Esophagus squamous epithelium (tissue), 5 donors: ENCODE results near the gene KBTBD13. TPM values are rescaled to one million over a fixed set of nuclear protein-coding genes. Genes with fewer than 3 reads are reported as not detected.
"Not testable (repeated sequence)": the region's sequence is repeated elsewhere in the genome, so short reads cannot be mapped to it uniquely, and the experiment has no call there.

Source experiments
- DNase-seq: peaks from one replicate; lab custom pipeline; 2025; lab: John Stamatoyannopoulos, UW
- H3K27ac ChIP-seq, 4 donors: fragments of 200-600 bp; sonication (generic); one replicate each; pipeline ENCODE4 v1.5.1; 2016 to 2019; ENCODE audit warnings: mild to moderate bottlenecking in 1 of 4
- H3K27me3 ChIP-seq, 4 donors: fragments of 200-600 bp; sonication (generic); 1 replicate in 3 of 4; 2 replicates in 1 of 4; pipeline versions ENCODE4 v1.5.1 to v1.6.0; 2017 to 2021; ENCODE audit warnings: antibody characterized with exemption in 1 of 4
- H3K36me3 ChIP-seq, 3 donors: fragments of 200-600 bp; sonication (generic); one replicate each; pipeline ENCODE4 v1.5.1; 2016 to 2019
- H3K4me1 ChIP-seq, 3 donors: fragments of 200-600 bp; sonication (generic); one replicate each; pipeline ENCODE4 v1.5.1; 2017 to 2019
- H3K4me3 ChIP-seq, 4 donors: fragments of 200-600 bp; sonication (generic); 1 replicate in 3 of 4; 2 replicates in 1 of 4; pipeline ENCODE4 v1.5.1; 2016 to 2019; ENCODE audit warnings: mild to moderate bottlenecking in 2 of 4, moderate library complexity in 1 of 4
- H3K9me3 ChIP-seq, 3 donors: fragments of 200-600 bp; sonication (generic); one replicate each; pipeline ENCODE4 v1.5.1; 2016 to 2019
- POLR2A ChIP-seq, 4 donors: fragments of 450-650 bp; IDR thresholded peaks; one replicate each; pipeline ENCODE4 v1.6.1; 2017; ENCODE audit warnings: antibody characterized with exemption in 4 of 4, mild to moderate bottlenecking in 4 of 4, moderate library complexity in 3 of 4
- WGBS, 2 donors: methylation state at CpG; one replicate each; pipeline ENCODE4 v1.1.5; 2018; 5-methylcytosine and 5-hydroxymethylcytosine counted together
- intact Hi-C: fragments of 100-400 bp; cut with DNase I; formaldehyde crosslinking; loops from one replicate; pipeline ENCODE4 v1.15.0; 2022
- total RNA-seq, 4 donors: library from RNA; depleted of rRNA; stranded (reverse); fragments of >200 nt; gene quantifications; one replicate each; pipeline ENCODE4 v1.1.0, GENCODE V29; 2016
- TF ChIP-seq, protein P1 (sequence below), 6 experiments: fragments of 450-650 bp in 4 of 6; fragments of 200-600 bp in 2 of 6; sonication (generic) in 2 of 6; IDR thresholded peaks; one replicate each; pipeline ENCODE4 v1.5.1; 2016 to 2019; ENCODE audit warnings: antibody characterized with exemption in 6 of 6, mild to moderate bottlenecking in 4 of 6, moderate library complexity in 4 of 6
- donor health status: DM: yes; HTN: yes; CAD: no.

KBTBD13 gene
- total RNA-seq, 4 donors from 2014 or later: not detected

DNA sequence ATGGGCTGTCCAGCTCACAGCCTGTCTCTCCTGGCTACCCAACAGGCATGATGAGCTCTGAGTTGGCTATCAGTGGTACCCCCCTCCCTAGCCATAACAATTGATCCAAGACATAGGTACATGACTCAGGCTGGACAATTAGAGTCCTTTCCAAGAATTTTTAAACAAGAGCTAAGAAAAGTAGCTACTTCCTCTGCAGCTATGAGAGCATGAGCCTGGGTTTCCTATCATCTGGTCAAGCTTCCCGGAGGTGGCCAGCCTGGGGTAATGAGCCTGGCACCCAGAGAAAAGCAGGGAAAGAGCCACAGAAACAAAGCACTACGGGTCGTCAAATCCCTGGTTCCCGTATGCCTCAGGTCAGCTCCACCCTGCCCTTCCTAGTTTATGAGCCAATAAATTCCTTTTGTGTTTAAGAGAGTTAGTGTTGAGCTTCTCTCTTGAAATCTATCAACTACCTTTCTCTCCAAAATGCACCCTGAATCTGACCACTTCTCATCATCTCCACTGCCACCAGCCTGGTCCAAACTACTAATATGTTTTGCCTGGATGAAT lies 33.7 kb upstream of the KBTBD13 start:
- Histone ChIP-seq H3K36me3 (no peaks in the 10 kb centered on the region), H3K4me1 (peaks cover 0 to 30% (median 15%) of the 10 kb centered on the region in 3 donors), H3K4me3 (no peak overlapping the region), H3K9me3 (no peaks in the 10 kb centered on the region), H3K27ac (peak overlapping the region in 1 of 4 donors; percentile 55), H3K27me3 (no peaks in the 10 kb centered on the region)
- intact Hi-C loops: no loop called here
- WGBS, 2 donors: 49 to 59% methylated on average over 4 of the region's 4 CpGs
- no peak for TF ChIP-seq POLR2A (IDR thresholded peaks at IDR 0.05)
- TF ChIP-seq, protein P1, sequence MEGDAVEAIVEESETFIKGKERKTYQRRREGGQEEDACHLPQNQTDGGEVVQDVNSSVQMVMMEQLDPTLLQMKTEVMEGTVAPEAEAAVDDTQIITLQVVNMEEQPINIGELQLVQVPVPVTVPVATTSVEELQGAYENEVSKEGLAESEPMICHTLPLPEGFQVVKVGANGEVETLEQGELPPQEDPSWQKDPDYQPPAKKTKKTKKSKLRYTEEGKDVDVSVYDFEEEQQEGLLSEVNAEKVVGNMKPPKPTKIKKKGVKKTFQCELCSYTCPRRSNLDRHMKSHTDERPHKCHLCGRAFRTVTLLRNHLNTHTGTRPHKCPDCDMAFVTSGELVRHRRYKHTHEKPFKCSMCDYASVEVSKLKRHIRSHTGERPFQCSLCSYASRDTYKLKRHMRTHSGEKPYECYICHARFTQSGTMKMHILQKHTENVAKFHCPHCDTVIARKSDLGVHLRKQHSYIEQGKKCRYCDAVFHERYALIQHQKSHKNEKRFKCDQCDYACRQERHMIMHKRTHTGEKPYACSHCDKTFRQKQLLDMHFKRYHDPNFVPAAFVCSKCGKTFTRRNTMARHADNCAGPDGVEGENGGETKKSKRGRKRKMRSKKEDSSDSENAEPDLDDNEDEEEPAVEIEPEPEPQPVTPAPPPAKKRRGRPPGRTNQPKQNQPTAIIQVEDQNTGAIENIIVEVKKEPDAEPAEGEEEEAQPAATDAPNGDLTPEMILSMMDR (IDR thresholded peaks at IDR 0.05): no peak
- DNase-seq: no peak

GRCh38 chr15:65044218-65044617 lies 32.3 kb upstream of the KBTBD13 start:
- not testable (repeated sequence) for DNase-seq, H3K36me3 ChIP-seq
- 30 to 43% methylated on average over 5 of the region's 5 CpGs for WGBS, 2 donors

DNA sequence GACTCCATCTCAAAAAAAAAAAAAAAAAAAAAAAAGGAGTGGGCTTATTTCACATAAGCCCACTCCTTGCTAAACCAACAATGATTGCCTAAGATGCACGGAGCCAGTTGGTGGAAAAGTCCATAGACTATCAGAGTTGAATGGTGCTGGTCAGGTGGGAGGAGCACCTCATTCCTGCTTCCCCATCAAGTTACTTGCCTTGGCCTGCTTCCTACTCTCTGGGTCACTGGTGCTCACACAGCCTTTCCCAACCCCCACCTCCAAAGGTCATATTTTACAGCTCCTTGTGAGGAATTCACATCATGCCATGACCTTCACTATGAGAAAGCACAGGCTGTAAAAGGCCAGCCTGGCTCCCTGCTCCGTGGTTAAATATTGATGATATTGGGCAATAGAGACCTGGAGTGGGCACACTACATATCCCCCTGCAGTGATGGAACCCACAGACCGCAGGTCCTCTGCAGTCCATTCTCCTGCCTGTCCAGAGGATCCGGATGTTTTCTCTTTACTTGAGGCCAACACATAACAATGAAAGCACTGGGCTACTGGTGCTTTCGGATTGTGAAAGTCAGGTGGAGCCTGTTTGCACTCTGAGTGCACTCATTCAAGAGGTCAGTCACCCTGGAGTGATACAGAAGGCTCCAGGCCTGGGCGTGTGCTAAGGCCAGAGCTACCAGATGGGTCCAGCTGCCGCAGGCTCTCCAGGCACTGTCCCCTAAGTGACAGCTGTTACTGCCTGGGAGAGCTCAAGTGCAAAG lies 31.6 kb upstream of the KBTBD13 start, which contains the start of gene SLC51B:
Gene SLC51B, plus strand, starts transcription at position 664 of the 758 bp plus-strand sequence. CDS start 4,618 bp downstream, outside the sequence.
- H3K9me3 ChIP-seq: no peaks in the 10 kb centered on the region
- peak within 1 kb of the TSS in 2 of 4 donors; percentile 28 to 46 for H3K27ac ChIP-seq
- no peak for TF ChIP-seq POLR2A (IDR thresholded peaks at IDR 0.05)
- TF ChIP-seq, protein P1 (IDR thresholded peaks at IDR 0.05): no peak
- peaks cover 4 to 40% (median 20%) of the 10 kb centered on the region in 3 donors for H3K4me1 ChIP-seq
- H3K36me3 ChIP-seq: no peaks in the 10 kb centered on the region
- no peaks in the 10 kb centered on the region for H3K27me3 ChIP-seq
- intact Hi-C loops: no loop called here
- no peak within 1 kb of the TSS for H3K4me3 ChIP-seq
- WGBS, 2 donors: 88 to 100% methylated on average over 3 to 5 of the region's 7 CpGs
- no peak for DNase-seq

More at GRCh38 chr15:65044218-65044617, 32.3 kb upstream of the KBTBD13 start:
- H3K4me3 ChIP-seq, intact Hi-C loops, H3K27me3 ChIP-seq, H3K9me3 ChIP-seq: not testable (repeated sequence)
- Histone ChIP-seq H3K27ac (peak overlapping the region in 1 of 4 donors; percentile 46), H3K4me1 (peaks cover 0 to 33% (median 15%) of the 10 kb centered on the region in 3 donors)

- 68 to 79% methylated on average over 2 of the region's 2 CpGs for WGBS, 2 donors
- peaks cover 0 to 7% (median 0%) of the 10 kb centered on the region in 3 donors for H3K36me3 ChIP-seq
- intact Hi-C loops: no loop called here
These were observed 28.3 kb upstream of the KBTBD13 start for GRCh38 chr15:65048241-65048640.

DNA sequence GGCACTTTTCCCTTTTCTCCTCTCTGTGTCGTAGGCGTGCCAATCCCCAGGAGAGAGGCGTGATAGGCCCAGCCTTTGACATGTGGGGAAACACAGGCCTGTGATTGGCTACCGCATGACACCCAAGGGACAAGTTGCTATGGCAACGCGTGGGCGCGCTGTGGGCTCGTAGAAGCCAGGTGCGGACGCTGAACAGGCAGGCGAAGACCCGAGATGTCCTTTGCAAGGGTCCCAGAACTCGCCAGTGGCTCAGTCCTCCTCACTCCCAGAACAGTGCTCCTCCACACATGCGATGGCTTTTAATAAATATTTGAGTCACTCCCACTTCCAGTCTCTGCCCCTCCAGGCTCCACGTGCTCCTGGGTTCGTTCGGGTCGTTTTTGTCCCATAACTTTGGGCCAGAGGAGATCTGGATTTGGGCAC lies 27.1 kb upstream of the KBTBD13 start:
- WGBS, 2 donors: 22 to 28% methylated on average over 16 to 19 of the region's 19 CpGs
- H3K4me3 ChIP-seq: peak overlapping the region in 3 of 4 donors; percentile 22 to 52 (median 30)
- no peak for TF ChIP-seq POLR2A (IDR thresholded peaks at IDR 0.05)
- TF ChIP-seq, protein P1 (IDR thresholded peaks at IDR 0.05): peak in 1 of 6 experiments; percentile 5
- DNase-seq: peak; percentile 46
- peaks cover 0 to 17% (median 0%) of the 10 kb centered on the region in 3 donors for H3K36me3 ChIP-seq
- peak overlapping the region in 1 of 4 donors; percentile 15 for H3K27ac ChIP-seq
- H3K27me3 ChIP-seq: no peaks in the 10 kb centered on the region
- intact Hi-C loops: no loop called here
- H3K9me3 ChIP-seq: no peaks in the 10 kb centered on the region
- peaks cover 4 to 35% (median 21%) of the 10 kb centered on the region in 3 donors for H3K4me1 ChIP-seq

More at GRCh38 chr15:65048241-65048640, 28.3 kb upstream of the KBTBD13 start:
- H3K9me3 ChIP-seq: no peaks in the 10 kb centered on the region
- no peak overlapping the region for H3K27ac ChIP-seq
- peaks cover 4 to 39% (median 22%) of the 10 kb centered on the region in 3 donors for H3K4me1 ChIP-seq
- no peaks in the 10 kb centered on the region for H3K27me3 ChIP-seq
- no peak overlapping the region for H3K4me3 ChIP-seq
- no peak for TF ChIP-seq POLR2A (IDR thresholded peaks at IDR 0.05)
- TF ChIP-seq, protein P1 (IDR thresholded peaks at IDR 0.05): no peak
- DNase-seq: no peak
